Mesothelial cell of epicardium (in vitro differentiated cells): Measurements from ENCODE around the gene KREMEN1. TPM values are rescaled to one million over a fixed set of nuclear protein-coding genes. Genes with fewer than 3 reads are reported as not detected.
A peak's percentile ranks its signal among the peaks of the same experiment; 100 is the strongest.

Source experiments
- DNase-seq, 2 experiments: peaks; one replicate each; pipeline ENCODE4 v3.0.0; 2021; ENCODE audit warnings: low spot score in 2 of 2; ENCODE audit not compliant: unreplicated experiment in 2 of 2
- H3K27ac Mint-ChIP-seq: 2 replicates; pipeline ENCODE4 v1.8.0; 2021; ENCODE audit warnings: mixed read lengths
- H3K27me3 Mint-ChIP-seq: 2 replicates; pipeline ENCODE4 v1.8.0; 2021; ENCODE audit warnings: low read depth, mixed read lengths
- H3K36me3 Mint-ChIP-seq: 2 replicates; pipeline ENCODE4 v1.8.0; 2021; ENCODE audit warnings: mixed read lengths
- H3K4me1 Mint-ChIP-seq: 2 replicates; pipeline ENCODE4 v1.8.0; 2021; ENCODE audit warnings: mixed read lengths
- H3K4me3 Mint-ChIP-seq: 2 replicates; pipeline ENCODE4 v1.8.0; 2021; ENCODE audit warnings: mild to moderate bottlenecking, moderate library complexity, mixed read lengths
- H3K9me3 Mint-ChIP-seq: 2 replicates; pipeline ENCODE4 v1.8.0; 2021; ENCODE audit warnings: mixed read lengths
- CTCF ChIP-seq: fragments of 200-600 bp; sonication (generic); IDR thresholded peaks from one replicate; pipeline ENCODE4 v1.5.0; 2021; ENCODE audit warnings: antibody characterized with exemption; ENCODE audit not compliant: unreplicated experiment
- total RNA-seq: library from RNA; stranded (reverse); gene quantifications from 3 replicates; pipeline ENCODE4 v1.2.1, GENCODE V29; 2021

Gene KREMEN1
- total RNA-seq, 1 donor from 2014 or later: 24.4 TPM

- no peak overlapping the region for H3K4me3 Mint-ChIP-seq
- no peaks in the 10 kb centered on the region for H3K9me3 Mint-ChIP-seq
These were observed 78.5 kb downstream of the KREMEN1 start for GRCh38 chr22:29151316-29151715.

GRCh38 chr22:29152045-29152953 is 79.5 kb downstream of the KREMEN1 start:
- no peak for TF ChIP-seq CTCF
- DNase-seq: no peak
- peaks cover 26% of the 10 kb centered on the region for H3K4me1 Mint-ChIP-seq
- H3K4me3 Mint-ChIP-seq: no peak overlapping the region
- H3K36me3 Mint-ChIP-seq: peaks cover 5% of the 10 kb centered on the region
- no peaks in the 10 kb centered on the region for H3K27me3 Mint-ChIP-seq
- H3K9me3 Mint-ChIP-seq: no peaks in the 10 kb centered on the region
- H3K27ac Mint-ChIP-seq: no peak overlapping the region

More at GRCh38 chr22:29151316-29151715, 78.5 kb downstream of the KREMEN1 start:
- TF ChIP-seq CTCF: no peak
- H3K4me1 Mint-ChIP-seq: peaks cover 21% of the 10 kb centered on the region
- H3K36me3 Mint-ChIP-seq: peaks cover 5% of the 10 kb centered on the region
- no peak overlapping the region for H3K27ac Mint-ChIP-seq
- DNase-seq: no peak
- H3K27me3 Mint-ChIP-seq: no peaks in the 10 kb centered on the region

GRCh38 chr22:29152954-29153719 is 80.3 kb downstream of the KREMEN1 start:
- no peak overlapping the region for H3K4me3 Mint-ChIP-seq
- no peak for DNase-seq
- no peak for TF ChIP-seq CTCF
- H3K27ac Mint-ChIP-seq: no peak overlapping the region
- peaks cover under 1% of the 10 kb centered on the region for H3K36me3 Mint-ChIP-seq
- H3K4me1 Mint-ChIP-seq: peaks cover 23% of the 10 kb centered on the region
- no peaks in the 10 kb centered on the region for H3K27me3 Mint-ChIP-seq
- H3K9me3 Mint-ChIP-seq: no peaks in the 10 kb centered on the region

GRCh38 chr22:29154364-29155048 is 81.7 kb downstream of the KREMEN1 start:
- peaks cover 23% of the 10 kb centered on the region for H3K4me1 Mint-ChIP-seq
- H3K27ac Mint-ChIP-seq: no peak overlapping the region
- no peaks in the 10 kb centered on the region for H3K9me3 Mint-ChIP-seq
- peak; percentile 94 for TF ChIP-seq CTCF
- H3K4me3 Mint-ChIP-seq: no peak overlapping the region
- H3K27me3 Mint-ChIP-seq: no peaks in the 10 kb centered on the region
- H3K36me3 Mint-ChIP-seq: no peaks in the 10 kb centered on the region
- DNase-seq: peak; percentile 80 to 94

- Mint-ChIP-seq H3K4me1 (peaks cover 23% of the 10 kb centered on the region), H3K4me3 (no peak overlapping the region), H3K27ac (no peak overlapping the region), H3K9me3 (no peaks in the 10 kb centered on the region), H3K36me3 (no peaks in the 10 kb centered on the region), H3K27me3 (peaks cover 8% of the 10 kb centered on the region)
- no peak for TF ChIP-seq CTCF
- no peak for DNase-seq
These were observed 83.1 kb downstream of the KREMEN1 start for GRCh38 chr22:29155966-29156365.
